Calu3 (cell line): ENCODE data around the gene WT1. TPM values are rescaled to one million over a fixed set of nuclear protein-coding genes. Genes with fewer than 3 reads are reported as not detected.

Source experiments
- BruUV-seq: library from RNA; stranded (reverse); fragments of 400-500 nt; replicated peaks from 2 replicates; lab custom pipeline; 2021; lab: Mats Ljungman, UMichigan
- CTCF ChIA-PET: fragments of 300-600 bp; sonication (Branson Sonifier 250); formaldehyde crosslinking; loops from one replicate; lab custom pipeline; 2022; ENCODE audit warnings: antibody characterized with exemption; lab: Charles Lee
- DNase-seq: peaks from one replicate; pipeline ENCODE4 v3.0.0; 2022
- H3K27ac Mint-ChIP-seq: one replicate; pipeline ENCODE4 v1.8.0; 2022; ENCODE audit warnings: mixed read lengths; ENCODE audit not compliant: unreplicated experiment
- H3K27me3 Mint-ChIP-seq: one replicate; pipeline ENCODE4 v1.8.0; 2022; ENCODE audit warnings: mixed read lengths; ENCODE audit not compliant: unreplicated experiment
- H3K36me3 Mint-ChIP-seq: one replicate; pipeline ENCODE4 v1.8.0; 2022; ENCODE audit warnings: mild to moderate bottlenecking, moderate library complexity, mixed read lengths; ENCODE audit not compliant: insufficient read depth, unreplicated experiment
- H3K4me1 Mint-ChIP-seq: one replicate; pipeline ENCODE4 v1.8.0; 2022; ENCODE audit warnings: mild to moderate bottlenecking, low read depth, mixed read lengths; ENCODE audit not compliant: unreplicated experiment
- H3K4me3 Mint-ChIP-seq: one replicate; pipeline ENCODE4 v1.8.0; 2022; ENCODE audit warnings: mild to moderate bottlenecking, low read depth, moderate library complexity, mixed read lengths; ENCODE audit not compliant: unreplicated experiment
- H3K9me3 Mint-ChIP-seq: one replicate; pipeline ENCODE4 v1.8.0; 2022; ENCODE audit warnings: low read depth, mixed read lengths; ENCODE audit not compliant: unreplicated experiment
- intact Hi-C: fragments of 100-400 bp; cut with micrococcal nuclease; formaldehyde crosslinking; loops from one replicate; pipeline ENCODE4 v1.10.0; 2022; ENCODE audit not compliant: unreplicated experiment
- total RNA-seq: library from RNA; stranded (reverse); gene quantifications from 2 replicates; pipeline ENCODE4 v1.2.3, GENCODE V29; 2022
- TF ChIP-seq, protein P1 (sequence below): fragments of 200-600 bp; IDR thresholded peaks from one replicate; pipeline ENCODE4 v1.8.0; 2022; ENCODE audit warnings: antibody characterized with exemption; ENCODE audit not compliant: unreplicated experiment

WT1 gene
- total RNA-seq, 1 experiment from 2014 or later, result not detected

GRCh38 chr11:32402836-32403235 is 32.5 kb downstream of the WT1 start:
- Mint-ChIP-seq H3K36me3 (no peaks in the 10 kb centered on the region), H3K4me3 (no peak overlapping the region), H3K4me1 (no peaks in the 10 kb centered on the region), H3K27me3 (peaks cover 67% of the 10 kb centered on the region), H3K9me3 (peaks cover 2% of the 10 kb centered on the region), H3K27ac (no peak overlapping the region)
- CTCF ChIA-PET, result interaction anchor here (0.6 kb wide), 1 partner anchor 203 kb away, joined by 3 read pairs; no protein-coding TSS in a partner anchor
- no peak for DNase-seq
- no TSS peak for BruUV-seq
- TF ChIP-seq, protein P1, sequence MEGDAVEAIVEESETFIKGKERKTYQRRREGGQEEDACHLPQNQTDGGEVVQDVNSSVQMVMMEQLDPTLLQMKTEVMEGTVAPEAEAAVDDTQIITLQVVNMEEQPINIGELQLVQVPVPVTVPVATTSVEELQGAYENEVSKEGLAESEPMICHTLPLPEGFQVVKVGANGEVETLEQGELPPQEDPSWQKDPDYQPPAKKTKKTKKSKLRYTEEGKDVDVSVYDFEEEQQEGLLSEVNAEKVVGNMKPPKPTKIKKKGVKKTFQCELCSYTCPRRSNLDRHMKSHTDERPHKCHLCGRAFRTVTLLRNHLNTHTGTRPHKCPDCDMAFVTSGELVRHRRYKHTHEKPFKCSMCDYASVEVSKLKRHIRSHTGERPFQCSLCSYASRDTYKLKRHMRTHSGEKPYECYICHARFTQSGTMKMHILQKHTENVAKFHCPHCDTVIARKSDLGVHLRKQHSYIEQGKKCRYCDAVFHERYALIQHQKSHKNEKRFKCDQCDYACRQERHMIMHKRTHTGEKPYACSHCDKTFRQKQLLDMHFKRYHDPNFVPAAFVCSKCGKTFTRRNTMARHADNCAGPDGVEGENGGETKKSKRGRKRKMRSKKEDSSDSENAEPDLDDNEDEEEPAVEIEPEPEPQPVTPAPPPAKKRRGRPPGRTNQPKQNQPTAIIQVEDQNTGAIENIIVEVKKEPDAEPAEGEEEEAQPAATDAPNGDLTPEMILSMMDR, result no peak
- intact Hi-C loops, result no loop called here

DNA sequence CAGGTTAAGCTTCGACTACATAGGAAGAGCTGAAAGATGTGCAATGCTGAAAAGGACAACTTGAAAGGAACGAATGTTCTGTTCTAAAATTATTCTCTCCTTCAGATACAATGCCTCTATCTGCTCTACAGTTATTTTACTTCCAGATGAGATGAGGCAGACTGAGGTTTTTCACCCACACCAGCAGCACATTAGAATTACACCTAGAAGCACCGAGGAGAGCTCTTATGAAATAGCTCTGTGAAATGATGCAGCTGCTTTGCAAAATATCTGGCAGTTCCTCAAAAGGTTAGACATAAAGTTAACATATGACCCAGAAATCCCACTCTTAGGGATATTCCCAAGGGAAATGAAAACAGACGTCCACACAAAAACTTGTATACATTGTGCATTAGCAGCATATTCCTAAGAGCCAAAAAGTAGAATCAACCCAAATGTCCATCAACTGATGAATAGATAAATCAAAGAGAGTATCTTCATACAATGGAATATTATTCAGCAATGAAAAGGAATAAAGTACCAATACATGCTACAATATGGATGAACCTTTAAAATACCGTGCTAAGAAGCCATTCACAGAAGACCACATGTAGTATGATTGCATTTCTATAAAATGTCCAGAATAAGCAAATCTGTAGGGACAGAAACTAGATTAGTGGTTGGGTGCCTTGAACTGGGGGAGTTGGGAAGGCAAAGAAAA is 34.5 kb downstream of the WT1 start:
- no peaks in the 10 kb centered on the region for H3K4me1 Mint-ChIP-seq
- TF ChIP-seq, protein P1, result no peak
- no peak overlapping the region for H3K27ac Mint-ChIP-seq
- no TSS peak for BruUV-seq
- peaks cover 2% of the 10 kb centered on the region for H3K9me3 Mint-ChIP-seq
- H3K4me3 Mint-ChIP-seq, result no peak overlapping the region
- intact Hi-C loops, result no loop called here
- H3K36me3 Mint-ChIP-seq, result no peaks in the 10 kb centered on the region
- CTCF ChIA-PET, result no interaction called here
- no peak for DNase-seq
- H3K27me3 Mint-ChIP-seq, result peaks cover 76% of the 10 kb centered on the region

DNA sequence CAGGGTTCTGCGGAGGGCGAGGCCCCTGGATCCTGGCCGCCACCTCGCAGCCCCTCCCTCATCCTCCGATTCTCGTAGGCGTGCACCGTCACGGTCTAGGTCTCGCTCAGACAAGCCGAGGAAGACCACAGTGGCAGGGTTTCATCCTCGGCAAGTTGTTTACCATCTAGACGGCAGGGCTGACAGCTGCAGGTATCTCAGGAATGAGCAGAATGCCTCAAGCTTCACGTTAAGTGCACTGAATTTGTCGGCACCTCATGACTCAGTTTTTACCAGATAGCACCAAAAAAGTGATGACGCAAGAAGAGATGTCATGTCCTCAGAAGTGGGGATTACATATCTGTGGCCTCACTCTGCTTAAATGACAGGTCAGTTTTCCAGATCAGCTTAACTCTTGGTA is 35.1 kb downstream of the WT1 start:
- intact Hi-C loops, result no loop called here
- no TSS peak for BruUV-seq
- no peak overlapping the region for H3K4me3 Mint-ChIP-seq
- no peak for DNase-seq
- no peaks in the 10 kb centered on the region for H3K36me3 Mint-ChIP-seq
- H3K27me3 Mint-ChIP-seq, result peaks cover 79% of the 10 kb centered on the region
- no peak overlapping the region for H3K27ac Mint-ChIP-seq
- peaks cover 2% of the 10 kb centered on the region for H3K9me3 Mint-ChIP-seq
- CTCF ChIA-PET, result no interaction called here
- H3K4me1 Mint-ChIP-seq, result no peaks in the 10 kb centered on the region
- TF ChIP-seq, protein P1, result no peak

GRCh38 chr11:32396991-32397390 is 38.3 kb downstream of the WT1 start:
- H3K4me3 Mint-ChIP-seq, result no peak overlapping the region
- peaks cover 90% of the 10 kb centered on the region for H3K27me3 Mint-ChIP-seq
- H3K4me1 Mint-ChIP-seq, result no peaks in the 10 kb centered on the region
- TF ChIP-seq, protein P1, result no peak
- intact Hi-C loops, result no loop called here
- no TSS peak for BruUV-seq
- H3K27ac Mint-ChIP-seq, result no peak overlapping the region
- H3K36me3 Mint-ChIP-seq, result no peaks in the 10 kb centered on the region
- peaks cover 2% of the 10 kb centered on the region for H3K9me3 Mint-ChIP-seq
- CTCF ChIA-PET, result no interaction called here
- DNase-seq, result no peak
